Endothelial cell of umbilical vein (primary cell): ENCODE data around the gene RIPK3. TPM values are rescaled to one million over a fixed set of nuclear protein-coding genes. Genes with fewer than 3 reads are reported as not detected.

Experiments used
- BruUV-seq: library from RNA; stranded (reverse); fragments of 400-500 nt; replicated peaks from 2 replicates; lab custom pipeline; 2021; lab: Mats Ljungman, UMichigan
- CTCF ChIA-PET: fragments of 300-600, 350-600 bp; sonication (Branson Sonifier 250); formaldehyde crosslinking; loops from one replicate; lab custom pipeline; 2021; ENCODE audit warnings: antibody characterized with exemption, inconsistent platforms; lab: Charles Lee
- POLR2A ChIA-PET: fragments of 300-600, 350-600 bp; sonication (Branson Sonifier 250); formaldehyde crosslinking; loops from one replicate; lab custom pipeline; 2021; ENCODE audit warnings: antibody characterized with exemption, inconsistent platforms; lab: Charles Lee
- DNase-seq: peaks from one replicate; pipeline ENCODE4 v3.0.0-alpha.2; 2011; ENCODE audit warnings: low read depth, low spot score
- FAIRE-seq: peaks from 2 replicates; lab custom pipeline; 2011; peaks lifted over from hg19 to GRCh38; lab: Jason Lieb, UNC
- H2AFZ ChIP-seq: 2 replicates; pipeline ENCODE4 v1.6.0; 2012; ENCODE audit warnings: low read depth, low read length, control low read depth, inconsistent platforms
- H3K27ac ChIP-seq: 2 replicates; pipeline ENCODE4 v1.5.1; 2011; ENCODE audit warnings: low read depth, mild to moderate bottlenecking, control low read depth, low read length, moderate library complexity; ENCODE audit not compliant: insufficient read depth
- H3K27me3 ChIP-seq, 2 experiments: 2 replicates each; pipeline versions ENCODE4 v1.6.0 to v1.6.1; 2011; ENCODE audit warnings: low read length in 2 of 2, mixed read lengths in 1 of 2; ENCODE audit not compliant: control insufficient read depth in 2 of 2, insufficient read depth in 2 of 2
- H3K36me3 ChIP-seq, 2 experiments: 2 replicates in 1 of 2; 3 replicates in 1 of 2; pipeline ENCODE4 v1.5.1; 2011; ENCODE audit warnings: low read length in 2 of 2, mild to moderate bottlenecking in 1 of 2, moderate library complexity in 1 of 2; ENCODE audit not compliant: control insufficient read depth in 2 of 2, insufficient read depth in 2 of 2; ENCODE audit errors: extremely low read depth in 1 of 2
- H3K4me1 ChIP-seq: 3 replicates; pipeline ENCODE4 v1.5.1; 2011; ENCODE audit warnings: mild to moderate bottlenecking, low read length; ENCODE audit not compliant: control insufficient read depth, insufficient read depth; ENCODE audit errors: extremely low read depth
- H3K4me2 ChIP-seq: 2 replicates; pipeline ENCODE4 v1.6.1; 2011; ENCODE audit warnings: low read length, control low read depth, mixed read lengths; ENCODE audit not compliant: insufficient read depth
- H3K4me3 ChIP-seq, 3 experiments: fragments of 200-600 bp in 1 of 3; sonication (generic), shearing (Covaris generic) in 1 of 3; replicated peaks in 1 of 3; 2 replicates each; pipeline ENCODE4 v1.5.1; 2011 to 2016; ENCODE audit warnings: control low read depth in 3 of 3, low read length in 3 of 3, mild to moderate bottlenecking in 2 of 3, inconsistent platforms in 1 of 3, low read depth in 1 of 3, moderate library complexity in 1 of 3; ENCODE audit not compliant: insufficient read depth in 1 of 3
- H3K79me2 ChIP-seq: 2 replicates; pipeline ENCODE4 v1.6.0; 2012; ENCODE audit warnings: low read length, inconsistent platforms; ENCODE audit not compliant: control insufficient read depth, insufficient read depth
- H3K9ac ChIP-seq: replicated peaks from 2 replicates; pipeline ENCODE3; 2011; ENCODE audit warnings: low read length, control low read depth; ENCODE audit not compliant: insufficient read depth; ENCODE audit errors: extremely low read depth
- H3K9me1 ChIP-seq: replicated peaks from 3 replicates; pipeline ENCODE4 v1.6.0; 2011; ENCODE audit warnings: mild to moderate bottlenecking, low read length; ENCODE audit not compliant: control insufficient read depth, insufficient read depth; ENCODE audit errors: extremely low read depth
- H3K9me3 ChIP-seq: replicated peaks from 2 replicates; pipeline ENCODE4 v1.5.1; 2012; ENCODE audit warnings: low read length, inconsistent platforms; ENCODE audit not compliant: control insufficient read depth, insufficient read depth
- H4K20me1 ChIP-seq: replicated peaks from 2 replicates; pipeline ENCODE3; 2011; ENCODE audit warnings: mild to moderate bottlenecking, low read length; ENCODE audit not compliant: control insufficient read depth, insufficient read depth; ENCODE audit errors: extremely low read depth
- CTCF ChIP-seq, 2 donors: IDR thresholded peaks; 1 replicate in 1 of 2; 2 replicates in 1 of 2; pipeline ENCODE4 v1.5.1; 2011; ENCODE audit warnings: low read length in 2 of 2, mild to moderate bottlenecking in 2 of 2, moderate library complexity in 2 of 2, control low read depth in 1 of 2, inconsistent platforms in 1 of 2, low read depth in 1 of 2; ENCODE audit not compliant: insufficient read depth in 1 of 2; ENCODE audit errors: extremely low read depth in 1 of 2
- EZH2 ChIP-seq: IDR thresholded peaks from 2 replicates; pipeline ENCODE4 v1.6.1; 2012; ENCODE audit warnings: borderline replicate concordance, low read depth, mild to moderate bottlenecking, moderate library complexity, low read length, inconsistent platforms; ENCODE audit not compliant: severe bottlenecking
- FOS ChIP-seq: IDR thresholded peaks from 2 replicates; pipeline ENCODE4 v1.6.1; 2011; ENCODE audit warnings: mild to moderate bottlenecking, low read length, moderate library complexity, borderline replicate concordance; ENCODE audit not compliant: insufficient read depth
- JUN ChIP-seq: IDR thresholded peaks from 2 replicates; pipeline ENCODE4 v1.6.1; 2011; ENCODE audit warnings: borderline replicate concordance, low read depth; ENCODE audit not compliant: insufficient read length, insufficient read depth
- POLR2A ChIP-seq: IDR thresholded peaks from 2 replicates; pipeline ENCODE4 v1.6.1; 2012; ENCODE audit warnings: low read depth, mild to moderate bottlenecking, control low read depth, low read length
- POLR2AphosphoS5 ChIP-seq: IDR thresholded peaks from 2 replicates; pipeline ENCODE4 v1.6.1; 2012; ENCODE audit warnings: low read depth, mild to moderate bottlenecking, control low read depth, low read length, moderate library complexity; ENCODE audit not compliant: insufficient read depth
- dilution Hi-C: fragments of 300-500 bp; cut with MboI; formaldehyde crosslinking; loops from one replicate; pipeline ENCODE4 v1.15.0; 2019; ENCODE audit warnings: low sequenced_read_pairs; ENCODE audit not compliant: extremely low pct_ligation_motif_present
- intact Hi-C: fragments of 100-400 bp; cut with micrococcal nuclease; formaldehyde crosslinking; loops from one replicate; pipeline ENCODE4 v1.10.0; 2022
- polyA plus RNA-seq, 4 experiments: library from polyadenylated mRNA; depleted of rRNA in 3 of 4; stranded (reverse) in 3 of 4; unstranded in 1 of 4; fragments of >200 nt; gene quantifications; 2 replicates each; pipeline versions ENCODE4 v1.2.1 to v1.2.3, GENCODE V29; 2011 to 2012; ENCODE audit warnings: missing spikeins in 1 of 4
- total RNA-seq: library from RNA; stranded (reverse); gene quantifications from 2 replicates; pipeline ENCODE4 v1.2.3, GENCODE V29; 2021

The RIPK3 gene
- total and polyA plus RNA-seq, 2 donors (not counting 3 experiments of a cell fraction or from before 2014, with no cell fraction given), result 3.1 to 5.1 TPM

DNA sequence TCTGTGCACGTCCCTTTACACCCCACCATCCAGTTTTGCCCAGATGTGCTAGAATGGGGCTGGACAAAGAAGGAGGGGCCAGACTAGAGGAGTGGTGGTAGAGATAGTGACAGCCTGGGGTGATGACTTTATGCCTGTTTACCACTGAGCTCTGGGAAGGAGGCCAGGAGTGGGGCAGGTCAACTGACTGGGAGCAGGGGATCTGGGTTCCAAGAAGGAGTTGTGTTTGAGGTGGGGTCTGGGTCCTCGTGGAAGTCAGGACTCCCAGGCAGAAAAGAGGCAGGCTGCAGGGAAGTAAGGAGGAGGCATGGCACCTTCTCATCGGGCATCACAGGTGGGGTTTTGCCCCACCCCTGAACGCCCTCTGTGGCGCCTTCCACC, 29.5 kb downstream of the RIPK3 start:
- DNase-seq (no peak), FAIRE-seq (no peak)
- dilution Hi-C loops (no loop called here), intact Hi-C loops (no loop called here)
- no peaks in the 10 kb centered on the region for H3K9me3 ChIP-seq
- no peak overlapping the region for H3K4me3 ChIP-seq
- peaks cover 53% of the 10 kb centered on the region for H3K4me1 ChIP-seq
- no peaks in the 10 kb centered on the region for H3K9me1 ChIP-seq
- H3K27ac ChIP-seq, result peak overlapping the region; percentile 91
- H3K27me3 ChIP-seq, result no peaks in the 10 kb centered on the region
- ChIA-PET CTCF (interaction anchor here (1.1 to 7.4 kb wide), 12 partner anchors 11 to 196 kb away, joined by 3 to 122 read pairs (median 10); partner anchors contain the start of genes CHMP4A, DCAF11, DHRS1 and IRF9), POLR2A (interaction anchor here (1.3 kb wide), 1 partner anchor 68 kb away, joined by 5 read pairs; the partner anchor contains the start of gene TINF2)
- BruUV-seq, result no TSS peak
- no peak overlapping the region for H2AFZ ChIP-seq
- peak overlapping the region; percentile 17 for H3K9ac ChIP-seq
- H3K79me2 ChIP-seq, result no peaks in the 10 kb centered on the region
- H4K20me1 ChIP-seq, result no peaks in the 10 kb centered on the region
- H3K36me3 ChIP-seq, result peaks cover 0 to 15% of the 10 kb centered on the region in 2 experiments
- H3K4me2 ChIP-seq, result peak overlapping the region; percentile 1
- TF ChIP-seq JUN (no peak), FOS (no peak), POLR2A (no peak), CTCF (IDR thresholded peaks at IDR 0.05; ENCODE audit: extremely low read depth in 1 of 2, insufficient read depth in 1 of 2, low read depth in 1 of 2, low read length in 2 of 2) (no peak), EZH2 (no peak), POLR2AphosphoS5 (no peak)
